AG08396 (cell line): Measurements from ENCODE around the gene NPPC.
A peak's percentile ranks its signal among the peaks of the same experiment; 100 is the strongest.

ENCODE experiments used
- DNase-seq: peaks from one replicate; pipeline ENCODE4 v3.0.0; 2012; ENCODE audit warnings: low spot score, mixed read lengths

NPPC gene

GRCh38 chr2:231935207-231935524, 9.0 kb upstream of the NPPC start:
- DNase-seq, result no peak

- no peak for DNase-seq
Observed at GRCh38 chr2:231934441-231935206, 8.4 kb upstream of the NPPC start.

- no peak for DNase-seq
Observed at GRCh38 chr2:231933916-231934401, 7.8 kb upstream of the NPPC start.

- peak; percentile 1 for DNase-seq
Observed at GRCh38 chr2:231932985-231933915, 7.1 kb upstream of the NPPC start.

- DNase-seq, result peak; percentile 7
Observed at GRCh38 chr2:231932711-231932970, 6.4 kb upstream of the NPPC start.

- DNase-seq, result peak; percentile 3
Observed at GRCh38 chr2:231931481-231931915, 5.3 kb upstream of the NPPC start.

- DNase-seq, result peak; percentile 4
Observed at GRCh38 chr2:231930593-231931281, 4.5 kb upstream of the NPPC start.

- DNase-seq, result peak; percentile 50
Observed at GRCh38 chr2:231929961-231930592, 3.9 kb upstream of the NPPC start.

GRCh38 chr2:231928901-231929725, 2.9 kb upstream of the NPPC start:
- peak; percentile 5 for DNase-seq

- peak; percentile 12 for DNase-seq
Observed at GRCh38 chr2:231928481-231928880, 2.3 kb upstream of the NPPC start.

- DNase-seq, result no peak
Observed at GRCh38 chr2:231927566-231927890, 1.3 kb upstream of the NPPC start.

GRCh38 chr2:231926761-231927565, 767 bp upstream of the NPPC start:
- no peak for DNase-seq

GRCh38 chr2:231925303-231926179, 655 bp downstream of the NPPC start:
- DNase-seq, result peak; percentile 96

- no peak for DNase-seq
Observed at GRCh38 chr2:231924889-231925275, 1.3 kb downstream of the NPPC start.

- no peak for DNase-seq
Observed at GRCh38 chr2:231923951-231924888, 2.0 kb downstream of the NPPC start.

GRCh38 chr2:231923010-231923344, 3.2 kb downstream of the NPPC start:
- no peak for DNase-seq

GRCh38 chr2:231922311-231923009, 3.7 kb downstream of the NPPC start:
- no peak for DNase-seq

GRCh38 chr2:231920795-231921194, 5.4 kb downstream of the NPPC start:
- no peak for DNase-seq
